SW 1271 (cell line): ENCODE results near the gene LEPROT.
A peak's percentile ranks its signal among the peaks of the same experiment; 100 is the strongest.

Experiments used
- DNase-seq, 2 experiments: peaks; one replicate each; lab custom pipeline; 2025; lab: John Stamatoyannopoulos, UW

The LEPROT gene

GRCh38 chr1:65412256-65412983, 8.0 kb upstream of the LEPROT start:
- no peak for DNase-seq

GRCh38 chr1:65412984-65413375, 7.5 kb upstream of the LEPROT start:
- no peak for DNase-seq

- no peak for DNase-seq
These were observed 5.9 kb upstream of the LEPROT start for GRCh38 chr1:65414538-65414937.

- no peak for DNase-seq
These were observed 3.7 kb upstream of the LEPROT start for GRCh38 chr1:65416767-65417166.

GRCh38 chr1:65417729-65418128, 2.7 kb upstream of the LEPROT start:
- DNase-seq: no peak

GRCh38 chr1:65418522-65419185, 1.8 kb upstream of the LEPROT start:
- DNase-seq: no peak

- DNase-seq: peak; percentile 90 to 93
These were observed 533 bp upstream of the LEPROT start for GRCh38 chr1:65419681-65420589.

- DNase-seq: peak in 1 of 2 experiments; percentile 35
These were observed 1.0 kb downstream of the LEPROT start for GRCh38 chr1:65421351-65422025.

GRCh38 chr1:65422241-65423203, 2.1 kb downstream of the LEPROT start:
- peak in 1 of 2 experiments; percentile 60 for DNase-seq

GRCh38 chr1:65423884-65424572, 3.6 kb downstream of the LEPROT start:
- peak; percentile 45 to 84 for DNase-seq

- DNase-seq: no peak
These were observed 4.1 kb downstream of the LEPROT start for GRCh38 chr1:65424573-65424889.

- no peak for DNase-seq
These were observed 4.5 kb downstream of the LEPROT start for GRCh38 chr1:65425006-65425405.

- peak; percentile 32 to 84 for DNase-seq
These were observed 5.2 kb downstream of the LEPROT start for GRCh38 chr1:65425697-65426096.

- DNase-seq: no peak
These were observed 8.6 kb downstream of the LEPROT start for GRCh38 chr1:65429078-65429477.

- DNase-seq: peak; percentile 53 to 89
These were observed 9.3 kb downstream of the LEPROT start for GRCh38 chr1:65429806-65430205.

- peak in 1 of 2 experiments; percentile 39 for DNase-seq
These were observed 10.7 kb downstream of the LEPROT start for GRCh38 chr1:65431111-65431705.

- DNase-seq: no peak
These were observed 12.4 kb downstream of the LEPROT start for GRCh38 chr1:65432918-65433317.

GRCh38 chr1:65434255-65434654, 13.8 kb downstream of the LEPROT start:
- DNase-seq: peak in 1 of 2 experiments; percentile 13

- DNase-seq: no peak
These were observed 14.3 kb downstream of the LEPROT start for GRCh38 chr1:65434760-65435159.

GRCh38 chr1:65435987-65436386, 15.5 kb downstream of the LEPROT start:
- no peak for DNase-seq
